Vagina (tissue), 2 donors: ENCODE measurements around the gene SP8.

Experiments
- CTCF ChIP-seq, 3 experiments: fragments of 450-650 bp in 2 of 3; fragments of 200-600 bp in 1 of 3; sonication (generic) in 1 of 3; IDR thresholded peaks; one replicate each; pipeline ENCODE4 v1.5.1; 2017 to 2019; ENCODE audit warnings: antibody characterized with exemption in 3 of 3, mild to moderate bottlenecking in 2 of 3, moderate library complexity in 2 of 3
- POLR2A ChIP-seq, 2 donors: fragments of 450-650 bp; IDR thresholded peaks; one replicate each; pipeline ENCODE4 v1.6.1; 2017; ENCODE audit warnings: antibody characterized with exemption in 2 of 2, mild to moderate bottlenecking in 2 of 2, moderate library complexity in 2 of 2

- TF ChIP-seq CTCF (IDR thresholded peaks at IDR 0.05) (no peak), POLR2A (IDR thresholded peaks at IDR 0.05) (no peak)
Measured at GRCh38 chr7:20798694-20799121, 12.0 kb upstream of the SP8 start.
